ENCODE results near the gene AARS1.

DNA sequence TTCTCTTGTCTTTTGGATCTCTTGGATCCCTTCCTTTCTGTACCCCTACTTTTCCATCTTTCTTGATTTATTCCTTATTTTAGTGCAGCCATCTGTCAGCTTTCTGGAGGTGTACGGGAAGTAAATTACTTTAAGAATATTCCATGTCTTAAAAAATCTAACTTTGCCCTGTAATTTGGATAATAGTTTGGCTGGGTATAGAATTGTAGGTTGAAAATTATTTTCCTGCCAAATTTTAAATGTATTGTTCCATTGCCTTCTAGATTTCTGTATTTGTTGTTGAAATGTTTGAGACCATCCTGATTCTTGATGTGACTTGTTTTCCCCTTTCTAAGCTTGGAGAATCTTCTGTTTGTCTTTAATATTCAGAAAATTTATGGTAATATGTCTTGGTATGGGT is 11.8 kb upstream of the AARS1 start:
- TF ChIP-seq CTCF (IDR thresholded peaks at IDR 0.05) = no peak
- no peak for TF ChIP-seq POLR2A (IDR thresholded peaks at IDR 0.05)
- TF ChIP-seq EP300 (IDR thresholded peaks at IDR 0.05) = no peak
- no peak for TF ChIP-seq POLR2AphosphoS5 (IDR thresholded peaks at IDR 0.05)

Measured in sigmoid colon (tissue), 4 donors.